Endothelial cell of umbilical vein (primary cell): Measurements from ENCODE around the gene SMAD3. TPM values are rescaled to one million over a fixed set of nuclear protein-coding genes. Genes with fewer than 3 reads are reported as not detected.

Experiments used
- BruUV-seq: library from RNA; stranded (reverse); fragments of 400-500 nt; replicated peaks from 2 replicates; lab custom pipeline; 2021; lab: Mats Ljungman, UMichigan
- CTCF ChIA-PET: fragments of 300-600, 350-600 bp; sonication (Branson Sonifier 250); formaldehyde crosslinking; loops from one replicate; lab custom pipeline; 2021; ENCODE audit warnings: antibody characterized with exemption, inconsistent platforms; lab: Charles Lee
- POLR2A ChIA-PET: fragments of 300-600, 350-600 bp; sonication (Branson Sonifier 250); formaldehyde crosslinking; loops from one replicate; lab custom pipeline; 2021; ENCODE audit warnings: antibody characterized with exemption, inconsistent platforms; lab: Charles Lee
- DNase-seq: peaks from one replicate; pipeline ENCODE4 v3.0.0-alpha.2; 2011; ENCODE audit warnings: low read depth, low spot score
- FAIRE-seq: peaks from 2 replicates; lab custom pipeline; 2011; peaks lifted over from hg19 to GRCh38; lab: Jason Lieb, UNC
- H2AFZ ChIP-seq: 2 replicates; pipeline ENCODE4 v1.6.0; 2012; ENCODE audit warnings: low read depth, low read length, control low read depth, inconsistent platforms
- H3K27ac ChIP-seq: 2 replicates; pipeline ENCODE4 v1.5.1; 2011; ENCODE audit warnings: low read depth, mild to moderate bottlenecking, control low read depth, low read length, moderate library complexity; ENCODE audit not compliant: insufficient read depth
- H3K27me3 ChIP-seq, 2 experiments: 2 replicates each; pipeline versions ENCODE4 v1.6.0 to v1.6.1; 2011; ENCODE audit warnings: low read length in 2 of 2, mixed read lengths in 1 of 2; ENCODE audit not compliant: control insufficient read depth in 2 of 2, insufficient read depth in 2 of 2
- H3K36me3 ChIP-seq, 2 experiments: 2 replicates in 1 of 2; 3 replicates in 1 of 2; pipeline ENCODE4 v1.5.1; 2011; ENCODE audit warnings: low read length in 2 of 2, mild to moderate bottlenecking in 1 of 2, moderate library complexity in 1 of 2; ENCODE audit not compliant: control insufficient read depth in 2 of 2, insufficient read depth in 2 of 2; ENCODE audit errors: extremely low read depth in 1 of 2
- H3K4me1 ChIP-seq: 3 replicates; pipeline ENCODE4 v1.5.1; 2011; ENCODE audit warnings: mild to moderate bottlenecking, low read length; ENCODE audit not compliant: control insufficient read depth, insufficient read depth; ENCODE audit errors: extremely low read depth
- H3K4me2 ChIP-seq: 2 replicates; pipeline ENCODE4 v1.6.1; 2011; ENCODE audit warnings: low read length, control low read depth, mixed read lengths; ENCODE audit not compliant: insufficient read depth
- H3K4me3 ChIP-seq, 3 experiments: fragments of 200-600 bp in 1 of 3; sonication (generic), shearing (Covaris generic) in 1 of 3; replicated peaks in 1 of 3; 2 replicates each; pipeline ENCODE4 v1.5.1; 2011 to 2016; ENCODE audit warnings: control low read depth in 3 of 3, low read length in 3 of 3, mild to moderate bottlenecking in 2 of 3, inconsistent platforms in 1 of 3, low read depth in 1 of 3, moderate library complexity in 1 of 3; ENCODE audit not compliant: insufficient read depth in 1 of 3
- H3K79me2 ChIP-seq: 2 replicates; pipeline ENCODE4 v1.6.0; 2012; ENCODE audit warnings: low read length, inconsistent platforms; ENCODE audit not compliant: control insufficient read depth, insufficient read depth
- H3K9ac ChIP-seq: replicated peaks from 2 replicates; pipeline ENCODE3; 2011; ENCODE audit warnings: low read length, control low read depth; ENCODE audit not compliant: insufficient read depth; ENCODE audit errors: extremely low read depth
- H3K9me1 ChIP-seq: replicated peaks from 3 replicates; pipeline ENCODE4 v1.6.0; 2011; ENCODE audit warnings: mild to moderate bottlenecking, low read length; ENCODE audit not compliant: control insufficient read depth, insufficient read depth; ENCODE audit errors: extremely low read depth
- H3K9me3 ChIP-seq: replicated peaks from 2 replicates; pipeline ENCODE4 v1.5.1; 2012; ENCODE audit warnings: low read length, inconsistent platforms; ENCODE audit not compliant: control insufficient read depth, insufficient read depth
- H4K20me1 ChIP-seq: replicated peaks from 2 replicates; pipeline ENCODE3; 2011; ENCODE audit warnings: mild to moderate bottlenecking, low read length; ENCODE audit not compliant: control insufficient read depth, insufficient read depth; ENCODE audit errors: extremely low read depth
- CTCF ChIP-seq, 2 donors: IDR thresholded peaks; 1 replicate in 1 of 2; 2 replicates in 1 of 2; pipeline ENCODE4 v1.5.1; 2011; ENCODE audit warnings: low read length in 2 of 2, mild to moderate bottlenecking in 2 of 2, moderate library complexity in 2 of 2, control low read depth in 1 of 2, inconsistent platforms in 1 of 2, low read depth in 1 of 2; ENCODE audit not compliant: insufficient read depth in 1 of 2; ENCODE audit errors: extremely low read depth in 1 of 2
- EZH2 ChIP-seq: IDR thresholded peaks from 2 replicates; pipeline ENCODE4 v1.6.1; 2012; ENCODE audit warnings: borderline replicate concordance, low read depth, mild to moderate bottlenecking, moderate library complexity, low read length, inconsistent platforms; ENCODE audit not compliant: severe bottlenecking
- FOS ChIP-seq: IDR thresholded peaks from 2 replicates; pipeline ENCODE4 v1.6.1; 2011; ENCODE audit warnings: mild to moderate bottlenecking, low read length, moderate library complexity, borderline replicate concordance; ENCODE audit not compliant: insufficient read depth
- GATA2 ChIP-seq: IDR thresholded peaks from 2 replicates; pipeline ENCODE4 v1.7.0; 2011; ENCODE audit warnings: low read depth, mild to moderate bottlenecking, moderate library complexity, mixed read lengths, low read length; ENCODE audit not compliant: insufficient read length, insufficient read depth
- JUN ChIP-seq: IDR thresholded peaks from 2 replicates; pipeline ENCODE4 v1.6.1; 2011; ENCODE audit warnings: borderline replicate concordance, low read depth; ENCODE audit not compliant: insufficient read length, insufficient read depth
- MYC ChIP-seq: IDR thresholded peaks from one replicate; pipeline ENCODE4 v1.6.1; 2011; ENCODE audit warnings: mild to moderate bottlenecking, low read depth, low read length
- POLR2A ChIP-seq: IDR thresholded peaks from 2 replicates; pipeline ENCODE4 v1.6.1; 2012; ENCODE audit warnings: low read depth, mild to moderate bottlenecking, control low read depth, low read length
- POLR2AphosphoS5 ChIP-seq: IDR thresholded peaks from 2 replicates; pipeline ENCODE4 v1.6.1; 2012; ENCODE audit warnings: low read depth, mild to moderate bottlenecking, control low read depth, low read length, moderate library complexity; ENCODE audit not compliant: insufficient read depth
- dilution Hi-C: fragments of 300-500 bp; cut with MboI; formaldehyde crosslinking; loops from one replicate; pipeline ENCODE4 v1.15.0; 2019; ENCODE audit warnings: low sequenced_read_pairs; ENCODE audit not compliant: extremely low pct_ligation_motif_present
- intact Hi-C: fragments of 100-400 bp; cut with micrococcal nuclease; formaldehyde crosslinking; loops from one replicate; pipeline ENCODE4 v1.10.0; 2022
- polyA plus RNA-seq, 4 experiments: library from polyadenylated mRNA; depleted of rRNA in 3 of 4; stranded (reverse) in 3 of 4; unstranded in 1 of 4; fragments of >200 nt; gene quantifications; 2 replicates each; pipeline versions ENCODE4 v1.2.1 to v1.2.3, GENCODE V29; 2011 to 2012; ENCODE audit warnings: missing spikeins in 1 of 4
- total RNA-seq: library from RNA; stranded (reverse); gene quantifications from 2 replicates; pipeline ENCODE4 v1.2.3, GENCODE V29; 2021
- TF ChIP-seq, protein P1 (sequence below): IDR thresholded peaks from 2 replicates; pipeline ENCODE4 v1.6.1; 2011; ENCODE audit not compliant: insufficient read depth, insufficient read length

The SMAD3 gene
- total and polyA plus RNA-seq, 2 donors (not counting 3 experiments of a cell fraction or from before 2014, with no cell fraction given), result 56.4 to 88.2 TPM

GRCh38 chr15:67136802-67137201, 71.4 kb downstream of the SMAD3 start:
- Histone ChIP-seq H3K4me3 (no peak overlapping the region), H3K9ac (no peak overlapping the region), H4K20me1 (no peaks in the 10 kb centered on the region), H3K36me3 (no peaks in the 10 kb centered on the region), H3K4me2 (no peak overlapping the region), H2AFZ (no peak overlapping the region), H3K9me3 (no peaks in the 10 kb centered on the region), H3K27me3 (no peaks in the 10 kb centered on the region), H3K4me1 (peaks cover 93% of the 10 kb centered on the region), H3K27ac (no peak overlapping the region), H3K79me2 (peaks cover 99% of the 10 kb centered on the region), H3K9me1 (no peaks in the 10 kb centered on the region)
- dilution Hi-C loops, result no loop called here
- ChIA-PET POLR2A (interaction anchor here (0.7 kb wide), 1 partner anchor 1460 kb away, joined by 4 read pairs; no protein-coding TSS in a partner anchor), CTCF (interaction anchor here (1.4 to 2.0 kb wide), 2 partner anchors 12 to 30 kb away, joined by 3 to 8 read pairs; no protein-coding TSS in a partner anchor)
- DNase-seq (no peak), FAIRE-seq (no peak)
- no peak for TF ChIP-seq EZH2
- no peak for TF ChIP-seq FOS
- TF ChIP-seq, protein P1, sequence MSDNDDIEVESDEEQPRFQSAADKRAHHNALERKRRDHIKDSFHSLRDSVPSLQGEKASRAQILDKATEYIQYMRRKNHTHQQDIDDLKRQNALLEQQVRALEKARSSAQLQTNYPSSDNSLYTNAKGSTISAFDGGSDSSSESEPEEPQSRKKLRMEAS, result no peak
- no peak for TF ChIP-seq CTCF (IDR thresholded peaks at IDR 0.05; ENCODE audit: extremely low read depth in 1 of 2, insufficient read depth in 1 of 2, low read depth in 1 of 2, low read length in 2 of 2)
- no peak for TF ChIP-seq JUN
- no peak for TF ChIP-seq POLR2AphosphoS5
- no peak for TF ChIP-seq GATA2
- no peak for TF ChIP-seq POLR2A
- TF ChIP-seq MYC, result no peak
- no TSS peak for BruUV-seq
- intact Hi-C loops, result no loop called here
